ENCODE results near the gene RALGDS. TPM values are rescaled to one million over a fixed set of nuclear protein-coding genes. Genes with fewer than 3 reads are reported as not detected.
A peak's percentile ranks its signal among the peaks of the same experiment; 100 is the strongest.

RALGDS gene
- total and polyA plus RNA-seq, 2 donors (not counting 1 experiment from before 2014, with no cell fraction given), result 62.4 to 88.0 TPM

GRCh38 chr9:133119103-133119845 lies 1.8 kb downstream of the RALGDS start:
- H3K27me3 Mint-ChIP-seq, result no peaks in the 10 kb centered on the region
- TF ChIP-seq EZH2 (IDR thresholded peaks at IDR 0.05; ENCODE audit: borderline replicate concordance, insufficient read depth, low read depth, low read length, poor library complexity, severe bottlenecking) (no peak), CTCF (IDR thresholded peaks at IDR 0.05) (no peak)
- intact Hi-C loops (cut with micrococcal nuclease), result loop anchor here (10.0 kb wide), 1 partner anchor 356 kb away; the partner anchor contains the start of gene SLC2A6
- Histone ChIP-seq H4K20me1 (ENCODE audit: control insufficient read depth, insufficient read depth, low read length, poor library complexity, severe bottlenecking) (peaks cover 57% of the 10 kb centered on the region), H3K9me3 (ENCODE audit: control extremely low read depth in 1 of 3, control insufficient read depth in 2 of 3, insufficient read depth in 1 of 3, low read length in 2 of 3) (no peaks in the 10 kb centered on the region), H3K27me3 (replicated peaks in 1 of 4; ENCODE audit: control extremely low read depth in 1 of 4, control insufficient read depth in 3 of 4, insufficient read depth in 4 of 4, low read length in 3 of 4) (no peaks in the 10 kb centered on the region), H3K4me3 (ENCODE audit: control extremely low read depth in 1 of 5, extremely low read depth in 1 of 5, insufficient read depth in 1 of 5, low read depth in 2 of 5, low read length in 4 of 5) (no peak overlapping the region), H3K36me3 (replicated peaks in 1 of 2; ENCODE audit: control extremely low read depth in 1 of 2, control insufficient read depth in 1 of 2, extremely low read depth in 1 of 2, insufficient read depth in 2 of 2, low read length in 1 of 2) (no peaks in the 10 kb centered on the region), H3K27ac (ENCODE audit: low read length in 2 of 2) (no peak overlapping the region), H2AFZ (ENCODE audit: insufficient read depth, low read depth, low read length, poor library complexity, severe bottlenecking) (no peak overlapping the region), H3K4me2 (replicated peaks; ENCODE audit: low read depth, low read length, poor library complexity, severe bottlenecking) (peak overlapping the region; percentile 100), H3K4me1 (ENCODE audit: control insufficient read depth in 2 of 2, insufficient read depth in 2 of 2, low read length in 2 of 2) (peaks cover 40 to 55% of the 10 kb centered on the region in 2 donors), H3K9ac (ENCODE audit: low read length) (no peak overlapping the region), H3K79me2 (ENCODE audit: control insufficient read depth, insufficient read depth, low read length) (peaks cover 61% of the 10 kb centered on the region)
- ATAC-seq (ENCODE audit: low read depth) (no peak), DNase-seq (no peak)
- H3K27ac Mint-ChIP-seq, result peak overlapping the region; percentile 65
- 89% methylated on average over 20 of the region's 21 CpGs for WGBS (ENCODE audit: insufficient coverage)
- peaks cover 67% of the 10 kb centered on the region for H3K4me1 Mint-ChIP-seq
- POLR2A ChIA-PET, result interaction anchor here (0.9 to 1.4 kb wide), 2 partner anchors 8 to 11 kb away, joined by 3 read pairs; no protein-coding TSS in a partner anchor
- no peaks in the 10 kb centered on the region for H3K9me3 Mint-ChIP-seq (ENCODE audit: insufficient read depth)
- peak overlapping the region; percentile 86 for H3K4me3 Mint-ChIP-seq
- CTCF ChIA-PET, result interaction anchor here (1.5 to 26.5 kb wide), 3 partner anchors 18 to 29 kb away, joined by 6 to 599 read pairs (median 7); no protein-coding TSS in a partner anchor

- Histone ChIP-seq H3K4me1 (ENCODE audit: control insufficient read depth in 2 of 2, insufficient read depth in 2 of 2, low read length in 2 of 2) (peaks cover 47 to 62% of the 10 kb centered on the region in 2 donors), H3K36me3 (replicated peaks in 1 of 2; ENCODE audit: control extremely low read depth in 1 of 2, control insufficient read depth in 1 of 2, extremely low read depth in 1 of 2, insufficient read depth in 2 of 2, low read length in 1 of 2) (no peaks in the 10 kb centered on the region), H3K27ac (ENCODE audit: low read length in 2 of 2) (no peak overlapping the region), H3K4me3 (ENCODE audit: control extremely low read depth in 1 of 5, extremely low read depth in 1 of 5, insufficient read depth in 1 of 5, low read depth in 2 of 5, low read length in 4 of 5) (no peak overlapping the region), H3K79me2 (ENCODE audit: control insufficient read depth, insufficient read depth, low read length) (peaks cover 65% of the 10 kb centered on the region), H3K4me2 (replicated peaks; ENCODE audit: low read depth, low read length, poor library complexity, severe bottlenecking) (no peak overlapping the region), H3K9me3 (ENCODE audit: control extremely low read depth in 1 of 3, control insufficient read depth in 2 of 3, insufficient read depth in 1 of 3, low read length in 2 of 3) (no peaks in the 10 kb centered on the region), H3K9ac (ENCODE audit: low read length) (no peak overlapping the region), H3K27me3 (replicated peaks in 1 of 4; ENCODE audit: control extremely low read depth in 1 of 4, control insufficient read depth in 3 of 4, insufficient read depth in 4 of 4, low read length in 3 of 4) (no peaks in the 10 kb centered on the region), H2AFZ (ENCODE audit: insufficient read depth, low read depth, low read length, poor library complexity, severe bottlenecking) (no peak overlapping the region), H4K20me1 (ENCODE audit: control insufficient read depth, insufficient read depth, low read length, poor library complexity, severe bottlenecking) (peaks cover 64% of the 10 kb centered on the region)
- intact Hi-C loops (cut with micrococcal nuclease), result loop anchor here (10.0 kb wide), 1 partner anchor 356 kb away; the partner anchor contains the start of gene SLC2A6
- Mint-ChIP-seq H3K27ac (peak overlapping the region; percentile 65), H3K4me1 (peaks cover 67% of the 10 kb centered on the region), H3K27me3 (no peaks in the 10 kb centered on the region), H3K9me3 (ENCODE audit: insufficient read depth) (no peaks in the 10 kb centered on the region), H3K4me3 (peak overlapping the region; percentile 67)
- ATAC-seq (ENCODE audit: low read depth) (no peak), DNase-seq (no peak)
- ChIA-PET POLR2A (interaction anchor here (0.9 to 1.9 kb wide), 3 partner anchors 8 to 15 kb away, joined by 3 to 6 read pairs (median 3); no protein-coding TSS in a partner anchor), CTCF (interaction anchor here (1.5 to 26.5 kb wide), 4 partner anchors 15 to 30 kb away, joined by 6 to 599 read pairs (median 7); no protein-coding TSS in a partner anchor)
- WGBS (ENCODE audit: insufficient coverage), result 100% methylated on average over 3 of the region's 3 CpGs
- TF ChIP-seq EZH2 (IDR thresholded peaks at IDR 0.05; ENCODE audit: borderline replicate concordance, insufficient read depth, low read depth, low read length, poor library complexity, severe bottlenecking), result no peak
- TF ChIP-seq CTCF (IDR thresholded peaks at IDR 0.05), result no peak
Observed at GRCh38 chr9:133118568-133118967, 2.5 kb downstream of the RALGDS start.
